BJ (cell line): ENCODE data around the gene AGAP1. TPM values are rescaled to one million over a fixed set of nuclear protein-coding genes. Genes with fewer than 3 reads are reported as not detected.

ENCODE experiments used
- CTCF ChIA-PET: fragments of 350-600 bp; formaldehyde crosslinking; extraction: SDS; loops from one replicate; lab custom pipeline; 2021; ENCODE audit warnings: antibody characterized with exemption, inconsistent platforms; lab: Yijun Ruan, JAX
- POLR2A ChIA-PET: fragments of 300-600 bp; sonication (Branson Sonifier 250); formaldehyde crosslinking; extraction: SDS; loops from one replicate; lab custom pipeline; 2021; ENCODE audit warnings: antibody characterized with exemption; lab: Charles Lee
- DNase-seq: peaks from one replicate; pipeline ENCODE4 v3.0.0-alpha.2; 2011; ENCODE audit warnings: low read depth
- H3K27me3 ChIP-seq: 2 replicates; pipeline ENCODE4 v1.6.0; 2011; ENCODE audit warnings: low read length; ENCODE audit not compliant: control insufficient read depth, insufficient read depth
- H3K36me3 ChIP-seq: 2 replicates; pipeline ENCODE4 v1.5.1; 2011; ENCODE audit warnings: low read length; ENCODE audit not compliant: control insufficient read depth, insufficient read depth
- H3K4me3 ChIP-seq: 2 replicates; pipeline ENCODE4 v1.5.1; 2011; ENCODE audit warnings: low read depth, mild to moderate bottlenecking, control low read depth, low read length
- polyA plus RNA-seq: library from polyadenylated mRNA; depleted of rRNA; stranded (reverse); fragments of >200 nt; gene quantifications from 2 replicates; pipeline ENCODE4 v1.2.3, GENCODE V29; 2011
- TF ChIP-seq, protein P1 (sequence below): IDR thresholded peaks from 2 replicates; pipeline ENCODE4 v1.5.1; 2011; ENCODE audit warnings: low read depth, mild to moderate bottlenecking, control low read depth, inconsistent platforms, low read length, moderate library complexity; ENCODE audit not compliant: insufficient read depth

AGAP1 gene
- polyA plus RNA-seq, 1 experiment: 14.9 TPM

- no peaks in the 10 kb centered on the region for H3K36me3 ChIP-seq
- TF ChIP-seq, protein P1, sequence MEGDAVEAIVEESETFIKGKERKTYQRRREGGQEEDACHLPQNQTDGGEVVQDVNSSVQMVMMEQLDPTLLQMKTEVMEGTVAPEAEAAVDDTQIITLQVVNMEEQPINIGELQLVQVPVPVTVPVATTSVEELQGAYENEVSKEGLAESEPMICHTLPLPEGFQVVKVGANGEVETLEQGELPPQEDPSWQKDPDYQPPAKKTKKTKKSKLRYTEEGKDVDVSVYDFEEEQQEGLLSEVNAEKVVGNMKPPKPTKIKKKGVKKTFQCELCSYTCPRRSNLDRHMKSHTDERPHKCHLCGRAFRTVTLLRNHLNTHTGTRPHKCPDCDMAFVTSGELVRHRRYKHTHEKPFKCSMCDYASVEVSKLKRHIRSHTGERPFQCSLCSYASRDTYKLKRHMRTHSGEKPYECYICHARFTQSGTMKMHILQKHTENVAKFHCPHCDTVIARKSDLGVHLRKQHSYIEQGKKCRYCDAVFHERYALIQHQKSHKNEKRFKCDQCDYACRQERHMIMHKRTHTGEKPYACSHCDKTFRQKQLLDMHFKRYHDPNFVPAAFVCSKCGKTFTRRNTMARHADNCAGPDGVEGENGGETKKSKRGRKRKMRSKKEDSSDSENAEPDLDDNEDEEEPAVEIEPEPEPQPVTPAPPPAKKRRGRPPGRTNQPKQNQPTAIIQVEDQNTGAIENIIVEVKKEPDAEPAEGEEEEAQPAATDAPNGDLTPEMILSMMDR: no peak
- no peaks in the 10 kb centered on the region for H3K27me3 ChIP-seq
- no peak overlapping the region for H3K4me3 ChIP-seq
- DNase-seq: no peak
- CTCF ChIA-PET: interaction anchor here (0.7 to 1.4 kb wide), 4 partner anchors 12 to 62 kb away, joined by 3 to 4 read pairs (median 4); no protein-coding TSS in a partner anchor
- POLR2A ChIA-PET: no interaction called here
Measured at GRCh38 chr2:235608200-235608887, 114.5 kb downstream of the AGAP1 start.

GRCh38 chr2:235609321-235609720 lies 115.5 kb downstream of the AGAP1 start:
- Histone ChIP-seq H3K27me3 (no peaks in the 10 kb centered on the region), H3K4me3 (no peak overlapping the region), H3K36me3 (no peaks in the 10 kb centered on the region)
- TF ChIP-seq, protein P1: no peak
- ChIA-PET CTCF (interaction anchor here (1.0 kb wide), 2 partner anchors 13 kb away, joined by 3 to 4 read pairs; no protein-coding TSS in a partner anchor), POLR2A (no interaction called here)
- DNase-seq: no peak

- no peak overlapping the region for H3K4me3 ChIP-seq
- ChIA-PET CTCF (interaction anchor here (0.7 kb wide), 1 partner anchor 136 kb away, joined by 3 read pairs; no protein-coding TSS in a partner anchor), POLR2A (no interaction called here)
- DNase-seq: no peak
- TF ChIP-seq, protein P1: no peak
- H3K36me3 ChIP-seq: no peaks in the 10 kb centered on the region
- H3K27me3 ChIP-seq: no peaks in the 10 kb centered on the region
Measured at GRCh38 chr2:235609746-235610145, 115.9 kb downstream of the AGAP1 start.

DNA sequence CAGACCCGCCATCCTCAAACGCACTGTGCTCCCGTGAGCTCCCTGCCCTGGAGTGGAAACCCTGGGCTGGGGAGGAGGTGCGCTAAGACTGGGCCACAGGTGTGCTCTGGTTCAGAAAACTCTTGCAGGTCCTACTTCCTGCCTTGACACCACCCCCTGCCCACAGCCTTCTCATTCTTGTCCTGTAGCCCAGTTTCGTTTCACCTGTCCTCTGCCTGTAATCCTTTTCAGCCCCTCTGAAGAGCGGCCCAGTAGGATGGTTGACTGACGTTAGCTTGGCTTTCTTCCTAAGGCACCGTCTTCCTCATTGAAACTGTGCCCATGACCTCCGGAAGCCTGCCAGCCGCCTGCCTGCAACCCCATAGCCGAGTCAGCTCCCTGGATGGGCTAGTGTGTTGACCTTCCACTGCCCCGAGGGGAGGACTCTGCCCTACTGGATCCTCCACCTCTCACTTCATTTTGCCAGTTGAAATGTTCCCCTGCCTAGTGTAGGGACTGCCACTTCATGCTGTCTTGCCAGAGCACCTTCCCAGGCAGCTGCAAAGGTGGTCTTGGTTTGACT lies 116.9 kb downstream of the AGAP1 start:
- TF ChIP-seq, protein P1: no peak
- no peak for DNase-seq
- ChIA-PET POLR2A (no interaction called here), CTCF (interaction anchor here (0.6 to 1.2 kb wide), 3 partner anchors 15 to 61 kb away, joined by 3 to 4 read pairs (median 3); no protein-coding TSS in a partner anchor)
- Histone ChIP-seq H3K36me3 (no peaks in the 10 kb centered on the region), H3K27me3 (no peaks in the 10 kb centered on the region), H3K4me3 (no peak overlapping the region)

DNA sequence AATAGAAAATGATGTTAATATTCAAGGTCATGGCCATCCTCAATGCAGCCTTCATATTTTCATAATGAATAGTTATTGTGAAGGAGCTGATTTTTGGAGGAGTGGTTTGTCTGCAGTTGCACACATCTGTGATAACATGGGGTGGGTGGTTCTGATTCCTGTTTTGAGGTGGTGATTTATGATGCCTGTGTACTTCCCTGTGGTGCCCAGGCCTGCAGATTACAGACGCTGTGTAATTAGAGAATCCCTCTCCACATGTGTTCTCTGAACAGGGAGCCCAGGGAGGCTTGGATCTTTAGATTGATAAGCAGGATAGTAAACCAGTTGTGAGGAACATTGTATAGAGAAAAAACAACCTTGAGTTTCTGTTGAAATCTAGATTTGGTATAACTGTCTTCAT lies 117.5 kb downstream of the AGAP1 start:
- Histone ChIP-seq H3K27me3 (no peaks in the 10 kb centered on the region), H3K36me3 (no peaks in the 10 kb centered on the region), H3K4me3 (no peak overlapping the region)
- TF ChIP-seq, protein P1: no peak
- POLR2A ChIA-PET: no interaction called here
- CTCF ChIA-PET: interaction anchor here (0.9 to 1.2 kb wide), 2 partner anchors 16 to 17 kb away, joined by 3 to 4 read pairs; no protein-coding TSS in a partner anchor
- no peak for DNase-seq
